COR-L47 (cell line): ENCODE data around the gene SLFN14.
"Not testable (repeated sequence)": the region's sequence is repeated elsewhere in the genome, so short reads cannot be mapped to it uniquely, and the experiment has no call there.

Source experiments
- DNase-seq: peaks from one replicate; lab custom pipeline; 2025; lab: John Stamatoyannopoulos, UW

Gene SLFN14

GRCh38 chr17:35559495-35560210 is 966 bp downstream of the SLFN14 start:
- no peak for DNase-seq

GRCh38 chr17:35557353-35557752 is 3.3 kb downstream of the SLFN14 start:
- DNase-seq: no peak

GRCh38 chr17:35555691-35556090 is 4.9 kb downstream of the SLFN14 start:
- no peak for DNase-seq

- no peak for DNase-seq
Measured at GRCh38 chr17:35554668-35555067, 6.0 kb downstream of the SLFN14 start.

- DNase-seq: no peak
Measured at GRCh38 chr17:35553310-35553709, 7.3 kb downstream of the SLFN14 start.

- DNase-seq: no peak
Measured at GRCh38 chr17:35548978-35549377, 11.6 kb downstream of the SLFN14 start.

GRCh38 chr17:35548208-35548810 is 12.3 kb downstream of the SLFN14 start:
- no peak for DNase-seq

- DNase-seq: no peak
Measured at GRCh38 chr17:35546487-35546886, 14.1 kb downstream of the SLFN14 start.

GRCh38 chr17:35545150-35545549 is 15.5 kb downstream of the SLFN14 start:
- DNase-seq: no peak

- no peak for DNase-seq
Measured at GRCh38 chr17:35543856-35544255, 16.8 kb downstream of the SLFN14 start.

GRCh38 chr17:35542990-35543389 is 17.6 kb downstream of the SLFN14 start:
- DNase-seq: no peak

- no peak for DNase-seq
Measured at GRCh38 chr17:35541434-35541833, 19.2 kb downstream of the SLFN14 start.

- DNase-seq: no peak
Measured at GRCh38 chr17:35540589-35541404, 19.8 kb downstream of the SLFN14 start.

- no peak for DNase-seq
Measured at GRCh38 chr17:35539659-35540026, 21.0 kb downstream of the SLFN14 start.

- no peak for DNase-seq
Measured at GRCh38 chr17:35537601-35538141, 22.9 kb downstream of the SLFN14 start, which contains the start of gene SLFN12L. SLFN12L (minus strand) TSS chr17:35537678; CDS start chr17:35522364, 15,314 bp downstream.

- no peak for DNase-seq
Measured at GRCh38 chr17:35536664-35537171, 23.9 kb downstream of the SLFN14 start.

GRCh38 chr17:35535406-35535805 is 25.2 kb downstream of the SLFN14 start:
- DNase-seq: not testable (repeated sequence)

- DNase-seq: no peak
Measured at GRCh38 chr17:35534576-35535093, 26.0 kb downstream of the SLFN14 start.

GRCh38 chr17:35531160-35531559 is 29.5 kb downstream of the SLFN14 start:
- no peak for DNase-seq

- DNase-seq: no peak
Measured at GRCh38 chr17:35529866-35530265, 30.8 kb downstream of the SLFN14 start.

GRCh38 chr17:35529326-35529725 is 31.3 kb downstream of the SLFN14 start:
- DNase-seq: not testable (repeated sequence)

GRCh38 chr17:35523296-35523695 is 37.3 kb downstream of the SLFN14 start:
- no peak for DNase-seq
